Measurements from ENCODE around the gene RABL2B.
"Not testable (repeated sequence)": the region's sequence is repeated elsewhere in the genome, so short reads cannot be mapped to it uniquely, and the experiment has no call there.

Gene RABL2B
- 13.6 to 16.4 reads per million in 2 donors for total RNA-seq

DNA sequence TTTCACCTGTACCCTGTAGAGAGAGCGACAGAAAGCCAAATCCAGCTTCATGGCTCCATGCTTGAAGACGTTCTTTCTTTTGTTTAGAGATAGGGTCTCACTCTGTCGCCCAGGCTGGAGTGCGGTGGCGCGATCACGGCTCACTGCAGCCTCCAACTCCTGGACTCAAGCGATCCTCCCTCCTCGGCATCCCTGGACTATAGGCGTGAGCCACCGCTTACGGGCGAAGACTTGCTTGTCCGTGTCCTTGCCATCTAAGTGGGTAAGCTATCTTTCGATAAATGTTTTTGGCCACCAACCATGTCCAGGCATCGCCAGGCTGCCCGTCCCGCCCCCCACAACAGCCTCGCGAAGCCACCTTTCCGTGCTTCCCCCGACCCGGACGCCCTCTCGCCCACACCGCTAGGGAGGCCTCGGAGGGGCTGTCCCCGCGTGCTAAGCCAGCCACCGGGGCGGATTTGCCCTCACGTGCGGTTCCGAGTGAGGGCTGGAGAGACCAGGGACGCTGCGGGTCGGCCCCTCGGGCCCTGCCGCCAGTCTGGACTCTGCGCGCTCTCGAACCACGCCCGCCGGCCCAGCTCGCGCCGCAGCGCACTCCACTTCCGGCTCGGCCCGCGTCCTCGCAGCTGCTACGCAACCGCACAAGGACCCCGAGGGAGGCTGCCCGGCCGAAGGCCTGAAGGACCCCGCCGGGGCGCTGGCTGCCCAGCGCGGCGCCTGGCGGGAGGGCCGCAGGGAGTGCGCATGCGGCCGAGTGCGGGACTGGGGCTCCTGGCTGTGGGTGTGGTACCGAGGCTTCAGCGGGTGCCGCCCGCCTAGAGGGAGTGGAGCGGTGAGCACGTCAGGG, at the start of gene RABL2B:
Gene RABL2B (minus strand): TSS at position 604 of the 847 bp plus-strand sequence. CDS start 1,342 bp downstream, outside the sequence.
- DNase-seq, result peak; percentile 82

DNA sequence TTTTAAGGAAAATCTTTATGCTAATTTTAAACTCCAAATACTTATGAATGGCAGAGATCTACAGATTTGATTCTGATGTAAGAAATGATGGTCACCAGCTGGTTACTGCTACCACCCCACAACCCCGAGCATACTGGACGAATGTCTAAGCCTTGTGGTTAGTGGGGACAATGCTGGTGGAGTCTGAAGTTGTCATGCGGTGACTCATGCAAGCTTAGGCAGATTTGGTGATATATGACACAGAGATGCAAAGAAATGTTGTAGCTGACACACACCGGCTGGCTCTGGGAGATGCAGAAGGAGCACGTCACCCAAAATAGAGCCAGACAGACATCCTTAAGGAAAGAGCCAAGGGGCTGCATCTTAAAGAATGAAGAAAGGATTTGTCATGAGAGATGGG, 3.5 kb upstream of the RABL2B start:
- not testable (repeated sequence) for DNase-seq

DNA sequence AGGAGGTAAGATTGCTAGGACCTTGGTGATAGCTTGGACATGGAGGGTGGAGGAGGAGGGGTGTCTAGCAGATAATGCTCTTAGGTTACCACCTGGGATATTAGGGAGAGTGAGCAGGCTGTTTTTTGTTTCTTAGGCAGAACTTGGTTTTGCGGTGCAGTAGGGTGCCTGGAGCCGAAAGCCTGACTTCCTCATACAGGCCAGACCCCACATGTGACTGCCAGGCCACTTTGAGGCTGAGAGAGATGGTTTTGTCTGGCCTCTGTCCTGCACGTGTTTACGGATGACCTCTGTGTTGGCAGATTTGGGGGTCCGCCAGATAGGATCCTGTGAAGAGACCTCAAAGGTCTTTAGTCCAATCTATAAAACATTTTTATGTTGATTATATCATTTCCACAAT, 1.9 kb upstream of the RABL2B start:
- DNase-seq, result not testable (repeated sequence)

DNA sequence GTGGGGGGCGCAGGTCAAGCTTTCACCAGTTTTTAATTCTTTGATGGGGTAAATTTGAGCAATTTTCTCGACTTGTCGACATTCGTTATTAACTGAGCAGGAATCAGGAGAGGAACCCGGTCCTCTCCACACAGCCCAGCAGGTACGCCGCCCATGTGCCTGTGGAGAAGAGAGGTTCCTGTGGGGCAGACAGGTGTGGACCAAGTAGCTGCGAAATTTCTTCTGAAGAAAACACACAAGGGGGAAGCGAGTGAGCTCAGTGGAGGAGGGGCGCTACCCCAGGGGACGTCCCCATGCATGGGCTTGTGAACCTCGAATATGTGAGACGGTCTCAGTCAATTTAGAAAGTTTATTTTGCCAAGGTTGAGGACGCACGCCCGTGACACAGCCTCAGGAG, 442 bp upstream of the RABL2B start:
- DNase-seq, result not testable (repeated sequence)

DNA sequence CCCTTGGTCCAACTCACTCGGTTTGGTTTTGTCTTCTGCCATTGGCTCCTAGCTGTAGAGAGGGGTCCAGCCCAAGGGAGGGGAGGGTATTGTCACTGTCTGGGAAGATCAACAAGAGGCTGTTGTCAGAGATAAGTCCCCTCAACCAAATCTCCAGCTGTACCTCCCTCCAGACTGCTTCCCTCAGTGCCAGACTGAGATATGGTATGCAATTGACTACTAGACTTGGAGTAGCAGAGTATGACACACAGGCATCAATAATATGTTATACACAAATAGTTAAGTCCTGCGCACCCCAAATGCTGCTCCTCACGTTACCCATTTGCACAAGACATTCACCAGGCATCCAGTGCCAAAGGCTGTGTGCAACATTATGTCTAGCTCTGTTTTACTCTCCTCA, 1.2 kb downstream of the RABL2B start:
- DNase-seq, result not testable (repeated sequence)

DNA sequence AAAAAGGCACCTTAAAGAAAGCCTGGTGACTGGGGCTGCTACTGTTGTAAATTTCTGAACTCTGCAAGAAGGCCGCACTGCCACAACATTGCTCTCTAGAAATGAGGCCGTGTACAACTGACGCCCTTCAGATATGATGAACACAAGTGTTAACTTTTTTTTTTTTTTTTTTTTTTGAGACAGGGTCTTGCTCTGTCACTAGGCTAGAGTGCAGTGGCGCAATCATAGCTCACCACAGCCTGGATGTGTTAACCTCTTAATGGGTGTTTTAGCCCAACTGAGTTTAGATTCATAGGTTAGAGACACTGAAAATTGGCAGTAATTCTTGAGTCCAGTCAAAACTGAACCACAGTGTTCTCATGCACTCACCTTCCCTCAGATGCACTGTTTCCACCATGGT, 3.2 kb downstream of the RABL2B start:
- DNase-seq, result not testable (repeated sequence)

DNA sequence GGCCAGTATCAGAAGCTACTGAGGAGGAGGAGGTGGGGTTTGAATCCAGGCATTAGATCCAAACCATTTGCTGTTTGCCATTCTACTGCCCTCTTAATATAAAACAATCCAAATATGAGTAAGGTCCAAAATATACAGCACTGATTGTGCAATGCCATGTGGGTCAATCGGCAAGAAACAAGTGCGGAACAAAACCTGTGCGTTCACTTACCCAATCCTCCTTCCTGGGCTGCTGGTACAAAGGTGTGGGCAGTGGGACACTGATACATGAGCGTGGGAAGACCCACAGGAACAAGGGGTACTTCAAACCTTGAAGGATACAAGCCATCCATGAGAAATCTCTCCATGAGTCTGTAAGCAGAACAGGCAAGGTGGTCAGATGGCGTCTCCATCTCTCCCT, 5.8 kb downstream of the RABL2B start:
- DNase-seq, result not testable (repeated sequence)

DNA sequence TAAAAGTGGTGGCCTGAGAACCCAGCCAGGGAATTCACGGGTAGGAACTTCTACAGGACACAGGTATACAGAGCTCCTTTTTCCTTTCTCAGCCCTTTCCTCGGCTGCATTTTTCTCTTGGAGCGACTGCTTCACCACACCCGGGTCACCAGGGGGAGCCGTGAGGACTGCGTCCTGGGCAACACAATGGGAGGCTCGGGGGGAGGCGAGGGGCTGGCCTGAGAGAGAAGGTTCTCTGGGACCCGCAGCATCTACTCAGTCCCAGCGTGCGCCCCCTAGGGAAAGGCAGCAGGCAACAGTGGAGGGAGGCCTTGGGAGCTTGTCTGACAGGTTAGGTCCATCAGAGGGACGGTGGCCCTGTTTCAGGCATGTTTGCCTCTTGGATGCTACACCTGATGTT, 8.3 kb downstream of the RABL2B start:
- DNase-seq, result not testable (repeated sequence)

DNA sequence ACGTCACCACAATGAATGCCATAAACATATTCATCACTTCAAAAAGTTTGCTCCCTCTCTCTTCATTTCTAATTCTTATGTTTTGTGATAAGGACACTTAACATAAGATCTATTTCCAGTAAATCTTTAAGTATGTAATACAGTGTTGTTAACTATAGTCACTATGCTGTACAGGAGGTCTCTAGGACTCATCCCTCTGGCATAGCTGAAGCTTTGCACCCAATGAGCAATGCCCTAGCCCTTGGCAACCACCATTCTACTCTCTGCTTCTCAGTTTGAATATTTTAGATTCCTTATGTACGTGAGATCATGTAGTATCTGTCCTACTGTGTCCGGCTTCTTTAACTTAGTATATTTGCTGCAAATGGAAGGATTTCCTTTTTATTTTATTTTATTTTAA, 19.1 kb downstream of the RABL2B start:
- DNase-seq, result not testable (repeated sequence)

DNA sequence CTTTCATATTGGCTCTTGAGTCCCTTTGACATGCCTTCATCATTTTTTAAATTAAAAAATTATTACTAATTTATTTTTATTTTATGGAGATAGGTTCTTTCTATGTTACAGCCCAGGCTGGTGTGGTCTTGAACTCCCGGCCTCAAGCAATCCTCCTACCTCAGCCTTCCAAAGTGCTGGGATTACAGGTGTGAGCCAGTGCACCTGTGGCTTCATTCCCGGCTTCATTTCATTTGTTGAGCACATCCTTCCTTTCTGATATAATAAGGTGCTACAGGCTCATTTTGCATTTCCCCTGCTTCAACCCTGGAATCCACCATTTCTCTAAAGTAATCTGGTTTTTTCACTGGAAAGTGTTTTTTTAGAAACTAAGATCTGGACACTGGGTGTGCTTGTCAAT, 21.6 kb downstream of the RABL2B start:
- not testable (repeated sequence) for DNase-seq

DNA sequence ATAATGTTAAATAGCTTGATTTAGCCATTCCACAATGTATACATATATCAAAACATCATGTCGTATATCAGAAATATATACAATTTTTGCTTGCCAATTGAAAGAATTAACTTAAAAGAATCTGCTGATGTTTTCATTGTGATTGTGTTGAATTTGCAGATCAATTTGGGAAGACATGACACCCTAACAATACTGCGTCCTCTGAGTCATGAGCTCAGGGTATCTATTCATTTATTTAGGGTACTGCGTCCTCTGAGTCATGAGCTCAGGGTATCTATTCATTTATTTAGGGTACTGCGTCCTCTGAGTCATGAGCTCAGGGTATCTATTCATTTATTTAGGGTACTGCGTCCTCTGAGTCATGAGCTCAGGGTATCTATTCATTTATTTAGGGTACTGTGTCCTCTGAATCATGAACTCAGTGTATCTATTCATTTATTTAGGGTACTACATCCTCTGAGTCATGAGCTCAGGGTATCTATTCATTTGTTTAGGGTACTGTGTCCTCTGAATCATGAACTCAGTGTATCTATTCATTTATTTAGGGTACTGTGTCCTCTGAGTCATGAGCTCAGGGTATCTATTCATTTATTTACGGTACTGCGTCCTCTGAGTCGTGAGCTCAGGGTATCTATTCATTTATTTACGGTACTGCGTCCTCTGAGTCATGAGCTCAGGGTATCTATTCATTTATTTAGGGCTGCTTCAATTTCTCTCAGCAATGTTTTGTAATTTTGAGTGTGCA, 23.7 kb downstream of the RABL2B start:
- not testable (repeated sequence) for DNase-seq

DNA sequence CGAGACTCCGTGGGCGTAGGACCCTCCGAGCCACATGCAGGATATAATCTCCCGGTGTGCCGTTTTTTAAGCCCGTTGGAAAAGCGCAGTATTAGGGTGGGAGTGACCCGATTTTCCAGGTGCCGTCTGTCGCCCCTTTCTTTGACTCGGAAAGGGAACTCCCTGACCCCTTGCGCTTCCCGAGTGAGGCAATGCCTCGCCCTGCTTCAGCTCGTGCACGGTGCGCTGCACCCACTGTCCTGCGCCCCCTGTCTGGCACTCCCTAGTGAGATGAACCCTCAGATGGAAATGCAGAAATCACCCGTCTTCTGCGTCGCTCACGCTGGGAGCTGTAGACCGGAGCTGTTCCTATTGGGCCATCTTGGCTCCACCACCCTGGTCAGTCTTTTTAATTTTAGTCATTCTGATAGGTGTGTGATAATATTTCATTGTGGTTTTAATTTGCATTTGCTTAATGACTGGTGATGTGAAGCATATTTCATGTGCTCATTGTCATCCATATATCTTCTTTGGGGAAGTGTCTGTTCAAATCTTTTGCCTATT, 26.4 kb downstream of the RABL2B start:
- DNase-seq, result peak; percentile 31

DNA sequence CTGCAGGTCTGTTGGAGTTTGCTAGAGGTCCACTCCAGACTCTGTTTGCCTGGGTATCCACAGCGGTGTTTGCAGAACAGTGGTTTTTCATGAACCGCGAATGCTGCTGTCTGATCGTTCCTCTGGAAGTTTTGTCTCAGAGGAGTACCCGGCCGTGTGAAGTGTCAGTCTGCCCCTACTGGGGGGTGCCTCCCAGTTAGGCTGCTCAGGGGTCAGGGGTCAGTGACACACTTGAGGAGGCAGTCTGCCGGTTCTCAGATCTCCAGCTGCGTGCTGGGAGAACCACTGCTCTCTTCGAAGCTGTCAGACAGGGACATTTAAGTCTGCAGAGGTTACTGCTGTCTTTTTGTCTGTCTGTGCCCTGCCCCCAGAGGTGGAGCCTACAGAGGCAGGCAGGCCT, 27.0 kb downstream of the RABL2B start:
- DNase-seq, result not testable (repeated sequence)

DNA sequence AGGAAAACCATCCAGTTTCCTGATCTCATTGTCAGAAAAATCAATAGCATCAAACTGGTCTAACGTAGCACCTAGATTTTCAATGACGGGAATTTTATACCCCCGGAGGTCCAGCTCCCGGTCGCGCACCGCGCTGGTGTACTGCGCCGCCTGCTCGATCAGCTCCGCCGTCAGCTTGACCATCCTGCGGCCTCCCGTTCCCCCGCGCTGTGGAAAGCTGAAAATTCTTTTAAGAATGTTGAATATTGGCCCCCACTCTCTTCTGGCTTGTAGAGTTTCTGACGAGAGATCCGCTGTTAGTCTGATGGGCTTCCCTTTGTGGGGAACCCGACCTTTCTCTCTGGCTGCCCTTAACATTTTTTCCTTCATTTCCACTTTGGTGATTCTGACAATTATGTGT, 28.2 kb downstream of the RABL2B start:
- not testable (repeated sequence) for DNase-seq

DNA sequence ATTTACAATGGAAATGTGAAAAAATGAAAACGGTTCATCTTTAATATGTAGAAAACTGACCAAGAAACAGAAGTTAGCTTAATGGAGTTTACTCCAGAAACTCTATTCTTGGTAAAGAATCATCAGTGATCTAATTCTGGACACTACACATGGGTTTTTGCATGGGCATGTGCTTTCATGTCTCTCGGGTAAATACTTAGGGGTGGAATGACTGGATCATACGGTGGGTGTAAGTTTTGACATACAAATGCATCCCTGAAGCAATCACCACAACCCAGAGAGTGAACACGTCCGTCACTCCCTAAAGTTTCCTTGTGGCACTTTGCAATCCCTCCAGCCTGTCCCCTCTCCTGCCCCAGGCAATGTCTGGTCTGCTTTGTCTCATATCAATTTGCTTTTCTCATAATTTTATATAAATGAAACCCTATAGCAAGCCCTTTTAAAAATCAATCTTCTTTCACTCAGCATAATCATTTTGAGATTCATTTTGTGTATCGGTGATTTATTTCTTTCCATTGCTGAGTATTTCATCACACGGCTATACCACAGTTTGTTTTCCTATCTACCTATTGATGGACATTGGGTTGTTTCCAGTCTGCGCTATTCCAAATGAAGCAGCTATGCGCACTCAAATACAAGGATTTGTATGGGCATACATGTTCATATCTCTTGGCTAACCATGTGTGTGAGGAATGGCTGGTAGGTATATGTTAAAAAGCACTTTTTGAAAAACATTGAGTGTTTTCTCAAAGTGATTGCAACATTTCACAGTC, 33.9 kb downstream of the RABL2B start:
- not testable (repeated sequence) for DNase-seq

DNA sequence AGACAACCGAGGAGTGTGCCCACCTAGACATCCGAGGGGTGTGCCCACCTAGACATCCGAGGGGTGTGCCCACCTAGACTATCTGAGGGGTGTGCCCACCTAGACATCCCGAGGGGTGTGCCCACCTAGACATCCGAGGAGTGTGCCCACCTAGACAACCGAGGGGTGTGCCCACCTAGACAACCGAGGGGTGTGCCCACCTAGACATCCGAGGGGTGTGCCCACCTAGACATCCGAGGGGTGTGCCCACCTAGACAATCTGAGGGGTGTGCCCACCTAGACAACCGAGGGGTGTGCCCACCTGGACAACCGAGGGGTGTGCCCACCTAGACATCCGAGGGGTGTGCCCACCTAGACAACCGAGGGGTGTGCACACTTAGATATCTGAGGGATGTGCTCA, 34.8 kb downstream of the RABL2B start:
- DNase-seq, result not testable (repeated sequence)

DNA sequence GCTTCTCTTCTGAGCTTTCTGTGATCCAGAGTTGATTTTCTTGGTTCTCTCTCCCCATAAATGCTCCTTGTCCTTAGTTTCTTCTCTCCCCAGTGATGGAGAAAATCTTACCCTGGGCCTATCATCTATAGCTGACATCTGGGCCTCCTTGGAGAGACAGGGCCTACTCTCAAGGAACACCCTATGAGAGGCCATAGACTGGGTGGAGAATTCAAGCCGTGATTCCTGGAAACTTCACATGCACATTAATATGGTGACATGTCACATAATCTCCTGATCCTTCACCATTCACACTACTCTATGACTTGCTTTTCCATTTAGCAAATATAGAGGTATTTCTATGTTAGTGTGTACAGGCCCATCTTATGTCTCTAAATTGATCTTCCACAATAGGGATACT, 35.9 kb downstream of the RABL2B start:
- not testable (repeated sequence) for DNase-seq

DNA sequence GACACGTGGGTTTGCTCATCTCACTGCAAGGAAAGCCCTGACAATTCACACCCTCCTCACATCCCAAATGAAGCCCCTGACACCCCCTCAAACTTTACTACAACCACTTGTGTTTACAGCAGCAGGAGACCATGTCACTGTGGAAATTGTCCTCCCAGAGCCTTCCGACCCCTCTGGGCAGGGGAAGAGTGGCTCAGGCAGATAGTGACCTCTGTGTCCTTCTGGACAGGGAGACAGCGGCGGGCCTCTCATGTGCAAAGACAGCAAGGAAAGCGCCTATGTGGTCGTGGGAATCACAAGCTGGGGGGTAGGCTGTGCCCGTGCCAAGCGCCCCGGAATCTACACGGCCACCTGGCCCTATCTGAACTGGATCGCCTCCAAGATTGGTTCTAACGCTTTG, 39.0 kb downstream of the RABL2B start:
- not testable (repeated sequence) for DNase-seq

DNA sequence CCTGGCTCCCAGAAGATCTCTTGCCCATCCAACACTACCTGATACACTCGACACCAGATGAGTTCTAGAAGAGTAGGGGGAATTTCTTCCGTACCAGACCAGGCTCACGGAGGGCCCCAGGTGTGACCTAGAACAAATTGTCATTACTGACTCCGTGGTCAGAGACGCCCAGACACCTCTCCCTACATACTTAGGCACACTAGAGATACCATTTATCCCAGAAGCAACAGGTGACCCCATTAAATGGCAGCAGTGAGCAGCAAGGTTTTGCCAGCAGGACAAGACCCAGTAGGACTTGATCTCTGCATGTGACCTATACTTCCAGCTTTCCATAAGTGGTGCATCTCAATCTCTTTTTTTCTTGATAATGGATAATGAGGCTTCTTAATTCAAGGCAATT, 42.7 kb downstream of the RABL2B start:
- not testable (repeated sequence) for DNase-seq

DNA sequence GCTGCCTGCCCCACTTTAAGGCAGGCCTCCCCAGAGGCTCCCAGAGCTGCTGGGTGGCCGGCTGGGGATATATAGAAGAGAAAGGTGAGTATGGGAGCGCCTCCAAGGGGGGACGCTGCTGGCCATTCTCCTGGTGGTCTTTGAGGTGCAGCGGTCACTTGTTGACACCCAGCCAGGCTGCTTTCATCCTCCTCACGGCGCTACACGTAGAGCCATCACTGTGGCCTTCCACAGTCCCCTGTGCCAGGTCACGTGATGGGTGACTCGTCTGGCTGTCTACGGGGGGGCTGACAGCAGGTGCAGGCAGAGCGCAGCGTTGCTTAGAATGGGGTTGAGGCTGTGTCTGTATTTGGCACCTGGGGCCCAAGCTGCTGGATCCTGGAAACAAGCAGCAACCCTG, 43.5 kb downstream of the RABL2B start:
- DNase-seq, result no peak

DNA sequence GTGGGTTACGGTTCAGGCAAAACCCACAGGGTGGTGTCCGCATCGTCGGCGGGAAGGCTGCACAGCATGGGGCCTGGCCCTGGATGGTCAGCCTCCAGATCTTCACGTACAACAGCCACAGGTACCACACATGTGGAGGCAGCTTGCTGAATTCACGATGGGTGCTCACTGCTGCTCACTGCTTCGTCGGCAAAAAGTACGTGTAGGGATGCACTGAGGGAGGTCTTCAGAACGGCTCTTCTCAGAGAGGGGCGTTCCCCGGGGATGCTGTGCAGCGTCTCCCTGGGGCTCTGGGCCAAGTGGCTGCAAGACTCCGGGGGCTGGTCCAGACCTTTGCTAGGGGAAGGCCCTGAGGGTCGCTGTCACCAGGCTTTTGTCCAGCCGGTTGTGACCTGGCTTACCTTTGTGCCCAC, 44.2 kb downstream of the RABL2B start:
- DNase-seq, result no peak

DNA sequence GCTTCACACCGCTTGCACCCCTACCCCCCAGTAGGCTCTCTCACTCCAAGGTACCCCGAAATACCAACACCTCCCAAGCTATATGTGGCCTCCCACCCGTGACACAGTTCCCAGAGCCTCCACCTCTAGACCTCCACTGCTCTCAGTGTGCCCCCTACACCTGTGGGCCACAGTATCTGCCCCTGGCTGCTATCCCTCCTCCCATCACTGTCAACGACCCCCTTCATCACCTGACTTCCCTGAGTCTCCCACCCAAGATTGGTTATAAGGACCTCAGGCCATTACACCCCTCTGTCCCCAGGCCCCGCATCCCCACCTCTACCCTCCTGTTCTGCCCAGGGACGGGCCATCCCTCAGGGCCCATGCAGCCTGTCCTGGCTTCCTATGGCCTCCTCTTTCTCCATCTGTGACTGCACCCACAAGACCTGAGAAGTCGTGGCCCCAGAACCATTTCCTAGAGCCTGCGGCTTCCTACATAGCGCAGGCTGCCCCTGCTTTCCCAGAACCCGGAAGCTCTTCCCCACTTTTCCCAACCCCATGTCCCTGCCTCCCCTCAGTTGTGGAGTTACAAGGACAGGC, 44.7 kb downstream of the RABL2B start:
- no peak for DNase-seq

Data from activated gamma-delta T cell (primary cell).